ENCODE measurements around the gene PPME1.

PPME1 gene

DNA sequence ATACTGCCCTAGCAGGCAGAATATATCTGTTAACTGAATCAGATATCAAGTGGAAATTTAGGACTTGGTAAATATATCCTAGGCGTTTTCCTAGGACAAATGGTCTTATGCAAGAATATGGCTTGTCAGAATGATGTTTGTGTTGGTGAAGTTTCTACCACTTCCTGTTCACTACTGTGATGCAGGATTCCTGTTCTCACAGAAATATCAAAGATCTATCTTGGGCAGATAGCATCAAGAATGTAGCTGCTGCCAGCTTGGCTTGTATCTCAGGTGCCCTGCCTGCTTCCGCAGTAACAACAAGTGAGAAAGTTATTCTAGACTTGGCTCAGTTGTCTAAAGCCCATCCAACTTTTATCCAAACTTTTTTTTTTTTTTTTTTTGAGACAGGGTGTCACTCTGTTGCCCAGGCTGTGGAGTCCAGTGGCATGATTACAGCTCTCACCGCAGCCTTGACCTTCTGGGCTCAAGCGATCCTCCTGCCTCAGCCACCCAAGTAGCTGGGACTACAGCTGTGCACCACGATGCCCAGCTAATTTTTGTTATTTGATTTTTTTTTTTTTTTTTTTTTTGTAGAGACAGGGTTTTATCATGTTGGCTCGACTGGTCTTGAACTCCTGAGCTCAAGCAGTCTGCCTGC lies 61.3 kb downstream of the PPME1 start:
- DNase-seq (ENCODE audit: low spot score): no peak

- no peak for DNase-seq (ENCODE audit: low spot score)
These were observed 62.6 kb downstream of the PPME1 start for GRCh38 chr11:74233683-74234082.

DNA sequence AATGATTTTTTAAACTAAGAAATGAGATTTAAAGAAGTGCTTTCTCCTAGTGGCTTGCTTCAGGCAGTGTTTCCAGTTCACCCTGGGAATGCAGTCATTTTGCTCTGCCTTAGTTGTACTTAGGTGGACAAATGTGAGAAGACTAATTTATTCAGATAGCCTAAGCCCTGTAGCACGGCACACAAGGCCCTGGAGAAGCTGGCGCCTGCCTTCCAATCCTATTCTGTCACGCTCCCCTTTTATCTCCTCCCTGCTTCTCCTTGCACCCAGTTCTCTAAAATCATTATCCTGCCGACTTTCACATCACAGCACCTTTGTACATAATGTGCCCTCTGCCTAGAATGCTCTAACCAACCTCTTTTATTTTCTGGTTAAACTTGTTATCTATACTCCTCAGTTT lies 64.0 kb downstream of the PPME1 start:
- no peak for DNase-seq (ENCODE audit: low spot score)

GRCh38 chr11:74237541-74237940 lies 66.5 kb downstream of the PPME1 start:
- no peak for DNase-seq (ENCODE audit: low spot score)

- DNase-seq (ENCODE audit: low spot score): no peak
These were observed 67.2 kb downstream of the PPME1 start for GRCh38 chr11:74238243-74238642.

GRCh38 chr11:74248469-74248868 lies 77.4 kb downstream of the PPME1 start:
- no peak for DNase-seq (ENCODE audit: low spot score)

- DNase-seq (ENCODE audit: low spot score): no peak
These were observed 78.4 kb downstream of the PPME1 start for GRCh38 chr11:74249496-74249895.

GRCh38 chr11:74253361-74253760 lies 82.3 kb downstream of the PPME1 start:
- no peak for DNase-seq (ENCODE audit: low spot score)

DNA sequence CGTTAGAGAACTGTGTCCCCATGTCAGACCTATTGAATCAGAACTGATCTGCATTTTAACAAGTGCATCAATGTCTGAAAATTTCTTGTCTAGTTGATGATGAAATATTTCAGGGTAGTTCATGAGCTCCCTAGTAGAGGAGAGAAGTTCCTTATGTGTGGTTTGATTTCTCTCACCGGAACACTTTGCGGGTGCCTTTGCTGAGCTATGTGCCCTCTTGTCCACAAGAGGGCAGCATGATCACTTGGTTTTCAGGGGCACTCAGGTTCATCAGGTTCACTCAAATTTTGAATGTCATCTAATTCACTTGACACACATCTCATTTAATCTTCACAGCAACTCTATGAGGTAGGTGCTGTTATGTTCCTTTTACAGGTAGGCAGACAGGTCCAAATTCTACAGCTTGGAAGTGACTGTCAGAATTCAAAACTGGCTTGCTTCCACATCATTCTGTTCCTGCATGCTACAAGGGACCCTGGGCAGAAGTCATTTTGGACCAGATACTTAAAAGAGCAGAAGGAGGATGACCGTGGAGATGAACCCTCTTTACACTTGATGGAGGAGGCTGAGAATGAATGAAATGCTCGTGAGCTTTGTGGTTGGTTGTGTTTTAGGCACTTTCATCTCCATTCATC lies 84.8 kb downstream of the PPME1 start:
- peak; percentile 64 for DNase-seq (ENCODE audit: low spot score)

GRCh38 chr11:74256378-74257133 lies 85.5 kb downstream of the PPME1 start:
- no peak for DNase-seq (ENCODE audit: low spot score)

DNA sequence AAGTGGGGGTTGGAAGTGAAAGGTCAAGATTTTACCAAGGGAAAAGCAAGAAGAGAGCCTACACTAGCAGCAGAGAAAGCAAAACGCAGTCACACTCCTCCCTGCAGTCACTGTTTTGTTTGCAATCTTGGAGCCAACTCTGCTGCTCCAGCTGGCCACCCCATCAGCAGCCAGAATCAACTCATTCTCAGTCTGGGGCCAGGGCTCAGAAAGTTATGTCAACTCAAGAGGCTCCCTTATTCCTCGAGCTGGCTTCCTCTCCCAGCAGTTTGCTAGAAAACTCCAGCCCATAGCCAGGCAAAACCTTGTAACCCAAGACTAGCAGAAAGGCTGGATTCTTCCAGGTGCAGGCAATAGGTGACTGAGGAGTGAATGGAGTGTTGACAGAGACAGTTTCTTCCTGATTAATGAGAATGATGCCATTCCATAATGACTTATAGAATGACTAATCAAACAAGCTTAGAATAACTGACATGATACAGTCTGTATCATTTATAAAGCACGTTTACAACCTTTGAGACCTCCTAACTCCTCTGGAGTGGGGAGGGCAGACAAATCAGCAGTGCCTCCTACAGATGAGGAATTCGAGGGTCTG lies 87.0 kb downstream of the PPME1 start:
- peak; percentile 52 for DNase-seq (ENCODE audit: low spot score)

- DNase-seq (ENCODE audit: low spot score): no peak
These were observed 91.6 kb downstream of the PPME1 start for GRCh38 chr11:74262725-74263124.

DNA sequence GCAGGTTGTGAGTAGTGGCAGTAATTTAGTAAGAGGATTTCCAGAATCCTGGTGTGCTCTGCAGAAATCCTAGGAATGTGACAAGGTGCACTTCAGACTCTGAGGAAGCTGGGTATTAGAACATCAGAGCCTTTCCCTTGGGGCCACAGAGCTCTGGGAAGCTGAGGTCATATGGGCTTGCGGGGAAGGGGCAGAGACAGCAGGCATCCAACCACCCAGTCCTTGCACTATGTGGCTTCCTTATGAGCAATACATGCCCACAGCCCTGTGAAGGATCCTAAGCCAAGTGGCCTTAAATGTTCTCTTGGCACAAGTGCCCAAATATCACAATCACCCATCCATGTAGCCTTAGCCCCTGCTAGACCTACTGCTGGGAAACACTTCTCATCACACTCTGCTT lies 94.2 kb downstream of the PPME1 start:
- no peak for DNase-seq (ENCODE audit: low spot score)

DNA sequence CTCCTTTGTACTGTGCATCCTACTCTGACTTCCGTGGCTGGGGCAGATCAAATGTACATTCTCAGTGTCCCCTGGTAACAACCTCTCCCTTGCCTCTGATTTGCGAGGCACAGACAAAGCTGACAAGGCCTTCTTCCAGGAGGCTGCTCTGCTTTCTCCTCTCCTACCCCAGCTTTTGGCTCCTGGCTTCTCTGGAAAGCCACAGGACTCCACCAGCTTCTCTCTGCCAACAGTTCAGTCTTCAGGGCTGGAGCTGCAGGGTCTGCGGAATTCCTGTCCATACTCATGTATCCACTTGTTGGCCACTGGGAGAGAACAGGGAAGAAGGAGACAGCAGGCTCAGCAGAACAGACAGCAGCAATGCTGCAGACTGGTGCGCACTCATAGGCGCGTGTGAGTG lies 95.9 kb downstream of the PPME1 start:
- DNase-seq (ENCODE audit: low spot score): no peak

- DNase-seq (ENCODE audit: low spot score): no peak
These were observed 97.4 kb downstream of the PPME1 start for GRCh38 chr11:74268456-74268855.

DNA sequence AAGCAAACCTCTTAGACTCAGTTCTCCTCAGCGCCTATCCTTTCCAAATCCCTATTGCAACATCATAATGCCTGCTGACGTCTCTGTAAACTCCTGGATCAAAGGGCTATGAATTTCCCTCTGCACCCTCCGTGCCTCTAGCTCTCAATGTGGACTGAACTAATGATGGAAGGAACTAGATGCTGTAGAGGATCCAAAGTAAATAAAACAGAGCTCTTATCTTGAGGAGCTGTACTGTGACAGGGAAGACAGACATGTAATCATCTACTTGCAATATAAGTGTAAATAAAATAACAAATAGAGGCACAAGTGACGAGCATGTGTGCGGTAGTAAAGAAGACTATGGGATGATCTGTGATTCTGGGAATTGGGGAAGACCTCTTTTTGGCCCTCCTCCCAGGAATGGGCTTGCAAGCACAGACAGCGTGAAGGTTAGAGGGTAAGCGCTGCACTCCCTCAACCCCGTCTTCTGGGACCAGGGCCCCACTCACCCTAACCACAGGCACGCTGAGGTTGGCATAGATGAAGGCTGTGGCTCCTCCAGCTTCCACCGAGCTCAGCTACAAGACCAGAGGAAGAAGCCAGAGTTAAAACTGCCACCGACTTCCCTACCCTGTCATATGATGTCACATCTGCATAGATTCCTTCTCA lies 98.2 kb downstream of the PPME1 start:
- peak; percentile 28 for DNase-seq (ENCODE audit: low spot score)

GRCh38 chr11:74272276-74272675 lies 101.2 kb downstream of the PPME1 start:
- no peak for DNase-seq (ENCODE audit: low spot score)

- DNase-seq (ENCODE audit: low spot score): no peak
These were observed 105.5 kb downstream of the PPME1 start for GRCh38 chr11:74276581-74276980.

DNA sequence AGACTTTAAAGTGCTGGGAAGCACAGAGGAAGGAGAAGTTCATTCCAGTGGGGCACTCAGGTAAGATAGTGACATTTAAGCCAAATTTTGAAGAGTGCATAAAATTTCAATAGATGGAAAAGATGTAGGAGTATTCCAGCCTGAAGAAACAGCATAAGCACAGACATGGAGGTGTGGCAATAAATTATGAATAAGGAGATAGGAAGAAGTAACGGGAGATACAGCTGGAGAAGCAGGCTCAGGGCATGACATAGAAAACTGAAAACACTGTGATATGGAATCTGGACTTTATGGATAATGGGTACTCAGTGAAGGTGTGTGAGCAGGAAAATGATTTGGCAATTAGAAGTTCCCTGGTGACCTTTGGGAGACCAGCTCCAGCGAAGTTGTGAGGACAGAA lies 107.0 kb downstream of the PPME1 start:
- DNase-seq (ENCODE audit: low spot score): no peak

- DNase-seq (ENCODE audit: low spot score): peak; percentile 66
These were observed 107.7 kb downstream of the PPME1 start for GRCh38 chr11:74278721-74279161.

DNA sequence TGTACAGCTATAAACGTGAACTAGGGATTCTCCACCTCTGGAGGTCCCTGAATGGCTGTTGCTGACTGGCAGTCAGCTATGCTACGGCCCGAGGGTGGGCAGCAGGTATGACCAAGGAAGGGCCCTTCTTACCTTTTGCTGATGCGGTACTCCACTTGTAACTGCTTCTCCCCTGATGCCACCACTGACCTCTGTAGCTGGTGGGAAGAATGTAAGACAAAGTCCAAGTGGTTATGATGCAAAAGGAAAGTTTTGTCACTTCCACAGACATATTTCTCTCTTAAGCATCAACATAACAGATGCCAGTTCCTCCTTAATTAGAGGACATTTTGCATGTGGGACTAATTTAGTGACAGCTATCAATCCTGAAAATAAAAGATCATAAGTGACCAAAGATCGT lies 108.2 kb downstream of the PPME1 start:
- no peak for DNase-seq (ENCODE audit: low spot score)

- DNase-seq (ENCODE audit: low spot score): no peak
These were observed 109.4 kb downstream of the PPME1 start for GRCh38 chr11:74280494-74280893.
